ENCODE results near the gene MRPL1.
A peak's percentile ranks its signal among the peaks of the same experiment; 100 is the strongest.

Gene MRPL1

GRCh38 chr4:77950203-77950602 lies 87.6 kb downstream of the MRPL1 start:
- DNase-seq (ENCODE audit: low spot score): no peak
- in situ Hi-C loops (cut with MboI; ENCODE audit: low pct_unique_long_range_greater_than_20kb, low sequenced_read_pairs, unreplicated experiment): loop anchor here (25.0 kb wide), 1 partner anchor 912 kb away; no protein-coding TSS in a partner anchor
- TF ChIP-seq CTCF (IDR thresholded peaks at IDR 0.05; ENCODE audit: extremely low read depth, insufficient read depth, missing control alignments): no peak

- in situ Hi-C loops (cut with MboI; ENCODE audit: low pct_unique_long_range_greater_than_20kb, low sequenced_read_pairs, unreplicated experiment): loop anchor here (25.0 kb wide), 1 partner anchor 910 kb away; no protein-coding TSS in a partner anchor
- TF ChIP-seq CTCF (IDR thresholded peaks at IDR 0.05; ENCODE audit: extremely low read depth, insufficient read depth, missing control alignments): no peak
- no peak for DNase-seq (ENCODE audit: low spot score)
These were observed 89.8 kb downstream of the MRPL1 start for GRCh38 chr4:77952457-77952856.

- no peak for TF ChIP-seq CTCF (IDR thresholded peaks at IDR 0.05; ENCODE audit: extremely low read depth, insufficient read depth, missing control alignments)
- in situ Hi-C loops (cut with MboI; ENCODE audit: low pct_unique_long_range_greater_than_20kb, low sequenced_read_pairs, unreplicated experiment): loop anchor here (25.0 kb wide), 1 partner anchor 908 kb away; no protein-coding TSS in a partner anchor
- DNase-seq (ENCODE audit: low spot score): no peak
These were observed 92.1 kb downstream of the MRPL1 start for GRCh38 chr4:77954690-77955089.

- no peak for TF ChIP-seq CTCF (IDR thresholded peaks at IDR 0.05; ENCODE audit: extremely low read depth, insufficient read depth, missing control alignments)
- DNase-seq (ENCODE audit: low spot score): no peak
- in situ Hi-C loops (cut with MboI; ENCODE audit: low pct_unique_long_range_greater_than_20kb, low sequenced_read_pairs, unreplicated experiment): loop anchor here (25.0 kb wide), 1 partner anchor 905 kb away; no protein-coding TSS in a partner anchor
These were observed 94.3 kb downstream of the MRPL1 start for GRCh38 chr4:77956917-77957316.

GRCh38 chr4:77958897-77959296 lies 96.3 kb downstream of the MRPL1 start:
- no peak for DNase-seq (ENCODE audit: low spot score)
- in situ Hi-C loops (cut with MboI; ENCODE audit: low pct_unique_long_range_greater_than_20kb, low sequenced_read_pairs, unreplicated experiment): loop anchor here (25.0 kb wide), 1 partner anchor 903 kb away; no protein-coding TSS in a partner anchor
- TF ChIP-seq CTCF (IDR thresholded peaks at IDR 0.05; ENCODE audit: extremely low read depth, insufficient read depth, missing control alignments): no peak

- in situ Hi-C loops (cut with MboI; ENCODE audit: low pct_unique_long_range_greater_than_20kb, low sequenced_read_pairs, unreplicated experiment): loop anchor here (25.0 kb wide), 1 partner anchor 903 kb away; no protein-coding TSS in a partner anchor
- peak; percentile 62 for TF ChIP-seq CTCF (IDR thresholded peaks at IDR 0.05; ENCODE audit: extremely low read depth, insufficient read depth, missing control alignments)
These were observed 97.1 kb downstream of the MRPL1 start for GRCh38 chr4:77959566-77960338.

More at GRCh38 chr4:77959566-77960338, 97.1 kb downstream of the MRPL1 start:
- DNase-seq (ENCODE audit: low spot score): peak; percentile 32

Data from GM13977 (cell line).